PFSK-1 (cell line): ENCODE results near the gene DNAJB13.

Experiments
- FOXP2 ChIP-seq: optimal IDR thresholded peaks from 2 replicates; pipeline ENCODE3; 2011; ENCODE audit warnings: borderline replicate concordance, control low read depth, inconsistent platforms; ENCODE audit not compliant: insufficient read depth; ENCODE audit errors: extremely low read length, extremely low read depth
- POLR2AphosphoS5 ChIP-seq: IDR thresholded peaks from 2 replicates; pipeline ENCODE4 v1.6.1; 2012; ENCODE audit warnings: low read depth, mild to moderate bottlenecking, control low read depth, low read length, moderate library complexity
- SIN3A ChIP-seq: IDR thresholded peaks from 2 replicates; pipeline ENCODE4 v1.6.1; 2012; ENCODE audit warnings: mild to moderate bottlenecking, low read length, moderate library complexity, borderline replicate concordance; ENCODE audit not compliant: insufficient read depth
- TAF1 ChIP-seq: IDR thresholded peaks from 2 replicates; pipeline ENCODE4 v1.6.1; 2012; ENCODE audit warnings: low read length, control low read depth, borderline replicate concordance; ENCODE audit not compliant: insufficient read depth
- TF ChIP-seq, protein P1 (sequence below), 2 experiments: IDR thresholded peaks; 2 replicates each; pipeline versions ENCODE4 v1.6.1 to v1.8.0; 2011 to 2012; ENCODE audit warnings: low read depth in 2 of 2, low read length in 2 of 2, control low read depth in 1 of 2, inconsistent platforms in 1 of 2, mild to moderate bottlenecking in 1 of 2, moderate library complexity in 1 of 2; ENCODE audit not compliant: insufficient read depth in 1 of 2

Gene DNAJB13

GRCh38 chr11:73969991-73970800 lies 19.4 kb downstream of the DNAJB13 start:
- TF ChIP-seq, protein P1, sequence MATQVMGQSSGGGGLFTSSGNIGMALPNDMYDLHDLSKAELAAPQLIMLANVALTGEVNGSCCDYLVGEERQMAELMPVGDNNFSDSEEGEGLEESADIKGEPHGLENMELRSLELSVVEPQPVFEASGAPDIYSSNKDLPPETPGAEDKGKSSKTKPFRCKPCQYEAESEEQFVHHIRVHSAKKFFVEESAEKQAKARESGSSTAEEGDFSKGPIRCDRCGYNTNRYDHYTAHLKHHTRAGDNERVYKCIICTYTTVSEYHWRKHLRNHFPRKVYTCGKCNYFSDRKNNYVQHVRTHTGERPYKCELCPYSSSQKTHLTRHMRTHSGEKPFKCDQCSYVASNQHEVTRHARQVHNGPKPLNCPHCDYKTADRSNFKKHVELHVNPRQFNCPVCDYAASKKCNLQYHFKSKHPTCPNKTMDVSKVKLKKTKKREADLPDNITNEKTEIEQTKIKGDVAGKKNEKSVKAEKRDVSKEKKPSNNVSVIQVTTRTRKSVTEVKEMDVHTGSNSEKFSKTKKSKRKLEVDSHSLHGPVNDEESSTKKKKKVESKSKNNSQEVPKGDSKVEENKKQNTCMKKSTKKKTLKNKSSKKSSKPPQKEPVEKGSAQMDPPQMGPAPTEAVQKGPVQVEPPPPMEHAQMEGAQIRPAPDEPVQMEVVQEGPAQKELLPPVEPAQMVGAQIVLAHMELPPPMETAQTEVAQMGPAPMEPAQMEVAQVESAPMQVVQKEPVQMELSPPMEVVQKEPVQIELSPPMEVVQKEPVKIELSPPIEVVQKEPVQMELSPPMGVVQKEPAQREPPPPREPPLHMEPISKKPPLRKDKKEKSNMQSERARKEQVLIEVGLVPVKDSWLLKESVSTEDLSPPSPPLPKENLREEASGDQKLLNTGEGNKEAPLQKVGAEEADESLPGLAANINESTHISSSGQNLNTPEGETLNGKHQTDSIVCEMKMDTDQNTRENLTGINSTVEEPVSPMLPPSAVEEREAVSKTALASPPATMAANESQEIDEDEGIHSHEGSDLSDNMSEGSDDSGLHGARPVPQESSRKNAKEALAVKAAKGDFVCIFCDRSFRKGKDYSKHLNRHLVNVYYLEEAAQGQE (IDR thresholded peaks at IDR 0.05; ENCODE audit: insufficient read depth in 1 of 2, low read depth in 2 of 2, low read length in 2 of 2), result no peak

DNA sequence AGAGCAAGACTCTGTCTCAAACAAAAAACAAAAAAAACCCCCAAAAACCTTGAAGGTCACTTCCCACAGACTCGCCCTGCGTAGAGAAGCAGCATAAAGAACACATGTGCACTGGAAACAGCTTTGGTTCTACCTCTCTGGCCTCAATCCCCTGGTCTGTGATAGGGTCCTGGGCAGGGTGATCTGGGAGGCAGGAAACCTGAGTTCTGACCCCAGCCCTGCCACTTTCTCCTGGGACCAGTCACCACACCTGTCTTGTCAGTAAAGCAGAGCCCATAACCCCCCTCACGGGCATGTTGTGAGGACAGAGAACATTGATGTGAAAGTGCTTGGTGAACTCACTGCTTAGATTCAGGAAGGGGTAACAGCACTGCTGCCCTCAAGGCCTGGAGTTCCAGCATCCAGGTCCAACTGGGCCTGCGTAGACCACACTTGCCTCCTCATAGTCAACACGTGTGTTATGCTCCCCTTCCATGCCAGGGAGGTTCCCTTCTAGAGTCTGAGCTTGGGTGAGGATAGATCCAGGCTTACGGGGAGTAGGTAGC lies 20.4 kb downstream of the DNAJB13 start:
- TF ChIP-seq, protein P1 (IDR thresholded peaks at IDR 0.05; ENCODE audit: insufficient read depth in 1 of 2, low read depth in 2 of 2, low read length in 2 of 2), result no peak
- TF ChIP-seq FOXP2, result no peak
- no peak for TF ChIP-seq POLR2AphosphoS5
- no peak for TF ChIP-seq SIN3A
- TF ChIP-seq TAF1, result no peak

GRCh38 chr11:73972187-73972586 lies 21.4 kb downstream of the DNAJB13 start:
- TF ChIP-seq TAF1, result no peak
- no peak for TF ChIP-seq FOXP2
- no peak for TF ChIP-seq SIN3A
- no peak for TF ChIP-seq POLR2AphosphoS5
- TF ChIP-seq, protein P1 (IDR thresholded peaks at IDR 0.05; ENCODE audit: insufficient read depth in 1 of 2, low read depth in 2 of 2, low read length in 2 of 2), result no peak

GRCh38 chr11:73972620-73973449 lies 22.0 kb downstream of the DNAJB13 start:
- TF ChIP-seq TAF1 (no peak), SIN3A (no peak), POLR2AphosphoS5 (no peak), FOXP2 (no peak)
- TF ChIP-seq, protein P1 (IDR thresholded peaks at IDR 0.05; ENCODE audit: insufficient read depth in 1 of 2, low read depth in 2 of 2, low read length in 2 of 2), result no peak
